ENCODE measurements around the gene SUZ12.

GRCh38 chr17:32033223-32033622, 96.4 kb downstream of the SUZ12 start:
- no peak for TF ChIP-seq CTCF (IDR thresholded peaks at IDR 0.05; ENCODE audit: low read depth, low read length, poor library complexity, severe bottlenecking)
- TF ChIP-seq EZH2phosphoT487 (IDR thresholded peaks at IDR 0.05; ENCODE audit: borderline replicate concordance, low read length): no peak

All from DOHH2 (cell line).